ENCODE data around the gene ODC1.
"Not testable (repeated sequence)": the region's sequence is repeated elsewhere in the genome, so short reads cannot be mapped to it uniquely, and the experiment has no call there.

Gene ODC1

DNA sequence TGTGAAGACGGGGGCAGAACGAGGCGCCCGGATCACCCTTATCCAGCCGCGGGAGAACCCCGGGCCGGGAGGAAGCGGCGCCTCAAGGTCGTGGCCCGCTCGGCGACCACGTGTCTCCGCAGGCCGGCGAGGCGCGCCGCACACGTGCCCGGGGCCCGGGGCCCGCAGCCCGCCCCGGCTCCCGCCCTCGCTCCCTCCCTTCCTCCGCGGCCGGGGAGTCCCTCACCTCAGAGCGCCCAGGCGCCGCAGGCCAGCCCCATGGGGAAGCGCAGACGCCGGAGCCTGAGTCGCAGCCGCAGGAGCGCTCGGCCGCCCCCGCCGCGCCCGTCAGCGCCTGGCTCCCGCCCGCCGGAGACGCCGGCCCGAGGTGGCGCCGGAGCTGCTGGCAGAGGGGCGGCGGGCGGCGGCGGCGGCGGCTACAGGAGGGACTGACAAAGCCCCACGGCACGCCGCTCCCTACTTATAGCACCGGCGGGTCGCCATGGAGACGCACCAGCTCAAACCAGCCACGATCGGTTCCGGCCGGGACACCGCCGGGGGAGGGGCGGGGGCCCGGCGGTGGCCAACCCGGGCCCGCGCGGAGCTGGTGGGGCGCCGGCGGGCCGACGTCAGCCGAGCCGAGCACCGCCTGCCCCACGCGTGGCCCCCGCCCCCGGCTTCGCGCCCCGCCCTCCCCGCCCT, at the start of gene ODC1:
Gene ODC1, minus strand, starts transcription at position 433 of the 681 bp plus-strand sequence. CDS start 3,295 bp downstream, outside the sequence.
- DNase-seq, result peak; percentile 86

- peak; percentile 58 for DNase-seq
These were observed 49.7 kb upstream of the ODC1 start for GRCh38 chr2:10497797-10498251.

DNA sequence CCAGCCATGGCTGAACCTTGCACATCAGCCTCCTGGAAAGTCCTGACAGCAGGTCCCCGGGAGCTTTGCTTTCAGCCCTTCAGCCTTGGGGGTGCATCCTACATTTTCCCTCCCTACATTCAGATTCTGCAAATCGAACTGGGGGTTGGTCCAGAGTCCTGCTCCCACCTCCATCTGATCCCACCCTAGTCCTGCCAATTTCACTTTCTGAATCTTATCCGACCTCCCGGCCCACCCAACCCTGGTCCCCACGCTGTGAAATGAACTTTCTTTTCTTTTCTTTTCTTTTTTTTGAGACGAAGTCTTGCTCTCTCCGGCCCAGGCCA, 47.8 kb upstream of the ODC1 start:
- no peak for DNase-seq

GRCh38 chr2:10495311-10495987, 47.3 kb upstream of the ODC1 start:
- DNase-seq, result peak; percentile 81

- DNase-seq, result no peak
These were observed 46.4 kb upstream of the ODC1 start for GRCh38 chr2:10494351-10495066.

DNA sequence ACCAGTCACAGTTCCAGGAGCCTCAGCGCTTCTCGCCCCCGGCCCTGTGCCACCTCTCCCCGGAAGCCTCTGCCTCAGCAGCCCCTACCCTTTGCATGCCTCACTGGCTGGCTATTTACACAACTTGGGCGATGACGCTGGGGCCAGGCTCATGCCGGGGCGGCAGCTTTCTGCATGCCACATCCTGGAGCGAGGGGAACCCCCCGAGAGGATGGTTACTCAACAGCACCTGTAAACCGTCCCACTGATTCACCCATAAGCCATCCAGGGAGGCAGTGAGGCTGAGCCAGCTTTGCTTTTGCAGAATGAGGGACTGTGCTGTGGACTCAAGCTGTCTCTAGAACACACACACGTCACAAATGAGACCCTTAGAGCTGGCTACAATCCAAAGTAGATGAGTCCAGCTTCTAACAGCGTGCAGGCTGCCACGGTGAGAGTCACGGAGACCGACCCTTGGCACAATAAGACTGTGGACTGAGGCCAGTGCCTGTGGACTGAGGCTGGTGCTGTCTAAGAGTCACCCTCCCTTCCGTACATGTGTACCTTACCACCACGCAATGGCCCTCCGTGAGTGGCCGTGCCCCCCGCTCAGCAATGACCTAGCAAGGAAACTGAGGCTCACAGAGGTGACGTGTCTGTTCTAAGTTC, 45.6 kb upstream of the ODC1 start:
- DNase-seq, result peak; percentile 45

DNA sequence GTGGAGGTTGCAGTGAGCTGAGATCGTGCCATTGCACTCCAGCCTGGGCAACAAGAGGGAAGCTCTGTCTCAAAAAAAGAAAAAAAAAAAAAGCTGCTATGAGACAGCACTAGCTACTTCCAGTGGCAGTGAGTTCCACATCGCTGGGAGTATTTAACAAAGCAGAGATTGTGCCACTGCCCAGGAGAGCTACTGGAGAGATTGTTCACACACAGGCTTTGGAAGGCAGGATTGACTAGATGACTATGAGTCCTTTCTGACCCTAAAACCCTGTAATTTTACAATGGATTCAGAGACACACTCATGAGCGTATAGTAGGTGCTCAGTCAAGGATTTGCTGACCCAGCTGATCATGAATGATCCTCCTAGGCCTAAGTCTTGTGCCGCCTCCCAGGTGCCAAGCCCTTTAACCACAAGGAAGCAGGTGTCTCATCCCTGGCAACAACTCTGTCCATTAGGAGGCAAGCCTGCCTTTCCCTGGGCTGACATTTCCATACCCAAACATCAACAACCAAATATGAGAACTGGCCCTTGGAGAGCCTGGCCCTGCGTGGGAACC, 45.0 kb upstream of the ODC1 start:
- DNase-seq, result no peak

GRCh38 chr2:10490806-10491291, 42.7 kb upstream of the ODC1 start:
- no peak for DNase-seq

DNA sequence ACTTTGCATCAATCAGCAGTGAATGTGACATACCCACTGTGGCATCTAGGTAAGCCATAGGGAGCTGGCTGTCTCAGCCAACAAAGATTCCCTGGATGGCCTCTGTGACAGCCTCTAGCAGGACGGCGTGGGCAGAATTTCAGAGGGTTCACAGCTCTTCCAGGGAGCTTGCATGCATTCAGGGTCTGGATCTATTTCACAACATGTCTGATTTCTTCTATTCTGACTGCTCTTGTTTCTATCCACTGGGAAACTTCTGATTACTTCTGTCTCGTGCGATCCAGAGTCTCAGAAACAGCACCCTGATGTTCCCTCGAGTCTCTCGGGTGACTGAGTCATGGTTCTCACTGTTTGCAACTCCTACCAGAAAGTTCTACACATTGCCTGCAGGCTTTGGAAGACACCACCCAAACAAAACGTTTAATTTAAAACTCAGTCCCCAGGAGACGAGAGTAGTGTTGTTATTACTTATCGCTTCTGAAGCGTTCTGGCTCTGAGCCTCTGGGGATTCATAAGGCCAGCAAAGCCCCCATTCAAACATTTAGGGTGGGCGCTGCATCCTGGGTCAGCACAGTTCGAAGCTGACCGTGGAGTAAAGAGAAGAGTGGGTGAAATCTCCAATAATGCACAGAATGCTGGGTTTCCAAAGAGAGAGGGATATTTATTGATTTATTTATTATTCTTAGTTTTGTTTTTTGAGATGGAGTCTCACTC, 41.9 kb upstream of the ODC1 start:
- DNase-seq, result no peak

GRCh38 chr2:10488142-10488541, 40.0 kb upstream of the ODC1 start:
- DNase-seq, result not testable (repeated sequence)

GRCh38 chr2:10487741-10488104, 39.6 kb upstream of the ODC1 start:
- not testable (repeated sequence) for DNase-seq

GRCh38 chr2:10487081-10487740, 39.1 kb upstream of the ODC1 start:
- peak; percentile 45 for DNase-seq

GRCh38 chr2:10486601-10487079, 38.5 kb upstream of the ODC1 start:
- no peak for DNase-seq

DNA sequence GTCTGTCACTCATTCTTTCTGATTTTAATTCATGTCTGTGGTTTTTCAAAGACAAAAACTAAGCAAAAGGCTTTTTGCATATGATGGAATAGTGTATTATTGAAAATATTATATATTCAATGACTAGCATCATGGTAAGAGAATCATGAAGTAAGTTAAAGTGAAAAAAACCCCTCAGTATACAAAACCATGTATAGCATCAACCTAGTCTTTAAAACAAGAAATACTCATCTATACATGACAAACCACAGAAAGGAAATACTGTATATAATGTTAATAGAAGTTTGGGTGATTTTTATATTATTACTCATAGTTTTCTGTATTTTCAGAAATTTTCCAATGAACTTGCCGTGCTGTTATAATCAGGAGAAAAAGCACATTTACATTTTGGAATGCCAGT, 38.0 kb upstream of the ODC1 start:
- no peak for DNase-seq

GRCh38 chr2:10482913-10483312, 34.8 kb upstream of the ODC1 start:
- no peak for DNase-seq

- no peak for DNase-seq
These were observed 34.3 kb upstream of the ODC1 start for GRCh38 chr2:10482460-10482859.

DNA sequence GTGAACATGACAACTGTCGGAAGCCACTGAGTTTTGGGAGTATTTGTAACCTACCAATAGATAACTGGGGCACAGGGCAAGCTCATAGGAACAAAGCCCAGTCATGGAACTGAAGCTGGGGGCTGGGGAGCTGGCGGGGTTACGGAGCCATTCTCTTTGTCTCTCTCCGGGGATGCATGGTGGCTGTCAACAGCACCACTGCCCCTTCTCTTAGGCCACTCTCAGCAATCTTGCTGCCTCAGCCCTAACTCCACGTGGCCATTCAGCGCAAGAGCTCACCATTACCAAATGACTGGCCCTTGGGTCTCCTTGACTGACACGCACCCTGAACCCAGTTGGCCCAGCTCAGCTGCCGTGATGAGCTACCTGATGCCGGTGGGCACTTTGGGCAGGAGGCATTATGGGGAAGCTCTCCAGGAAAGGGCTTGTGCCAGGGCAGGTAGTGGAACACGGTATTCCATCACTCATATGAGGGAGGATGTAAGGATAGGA, 33.6 kb upstream of the ODC1 start:
- DNase-seq, result no peak

GRCh38 chr2:10481055-10481665, 33.0 kb upstream of the ODC1 start:
- DNase-seq, result no peak

DNA sequence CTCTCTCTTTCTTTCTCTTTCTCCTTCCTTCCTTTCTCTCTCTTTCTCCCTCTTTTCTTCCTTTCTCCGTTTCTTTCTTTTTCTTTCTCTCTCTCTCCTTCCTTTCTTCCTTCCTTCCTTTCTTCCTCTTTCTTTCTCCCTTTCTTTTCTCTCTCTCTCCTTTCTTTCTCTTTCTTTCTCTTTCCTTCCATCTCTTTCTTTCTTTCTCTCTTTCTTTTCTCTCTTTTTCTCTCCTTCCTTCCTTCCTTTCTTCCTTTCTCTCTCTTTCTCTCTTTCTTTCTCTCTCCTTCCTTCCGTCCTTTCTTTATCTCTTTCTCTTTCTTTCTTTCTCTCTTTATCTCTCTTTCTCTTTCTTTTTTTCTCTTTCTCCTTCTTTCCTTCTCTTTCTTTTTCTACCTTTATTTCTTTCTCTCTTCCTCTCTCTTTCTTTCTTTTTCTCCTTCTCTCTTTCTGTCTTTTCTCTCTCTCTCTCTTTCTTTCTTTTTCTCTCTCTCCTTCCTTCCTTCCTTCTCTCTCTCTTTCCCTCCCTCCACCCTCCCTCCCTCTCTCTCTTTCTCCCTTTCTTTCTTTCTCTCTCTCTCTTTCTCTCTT, 32.3 kb upstream of the ODC1 start:
- DNase-seq, result no peak

GRCh38 chr2:10478916-10479315, 30.8 kb upstream of the ODC1 start:
- peak; percentile 20 for DNase-seq

DNA sequence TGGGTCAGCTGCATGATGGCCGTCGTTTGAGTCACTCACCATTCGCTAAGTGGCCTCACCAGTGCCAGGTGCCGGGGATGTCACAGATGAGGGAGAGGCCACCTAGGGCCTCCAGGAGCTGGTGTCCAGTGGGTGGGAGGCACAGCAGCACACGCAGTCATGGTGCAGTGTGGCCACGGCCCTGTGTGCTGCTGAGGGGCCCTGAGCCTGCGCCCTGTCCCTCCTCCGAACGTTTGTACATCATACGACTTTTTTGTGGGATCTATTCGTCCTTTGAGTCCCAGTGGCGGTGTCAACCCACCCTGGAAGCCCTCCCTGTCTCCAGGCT, 30.1 kb upstream of the ODC1 start:
- no peak for DNase-seq
